HG03159 (cell line): ENCODE data around the gene TAS2R7.
"Not testable (repeated sequence)": the region's sequence is repeated elsewhere in the genome, so short reads cannot be mapped to it uniquely, and the experiment has no call there.

ENCODE experiments used
- ATAC-seq: cut with Tn5 transposase; IDR thresholded peaks from one replicate; pipeline ENCODE4 v1.9.1; 2021; ENCODE audit warnings: mild to moderate bottlenecking, moderate library complexity; ENCODE audit not compliant: unreplicated experiment

TAS2R7 gene

GRCh38 chr12:10802587-10802986 is at the start of gene TAS2R7:
Gene TAS2R7, minus strand, starts transcription at chr12:10802627. Its CDS starts 57 bp downstream, at chr12:10802570.
- ATAC-seq, result no peak

- ATAC-seq, result no peak
These were observed 48.9 kb upstream of the TAS2R7 start for GRCh38 chr12:10851243-10851858.

- ATAC-seq, result peak; percentile 48
These were observed 47.0 kb upstream of the TAS2R7 start, which contains the start of gene PRR4 for GRCh38 chr12:10849425-10849878. Gene PRR4, minus strand, starts transcription at chr12:10849475. Its CDS starts 38 bp downstream, at chr12:10849437.

GRCh38 chr12:10847744-10848143 is 45.3 kb upstream of the TAS2R7 start:
- ATAC-seq, result no peak

GRCh38 chr12:10842862-10843261 is 40.4 kb upstream of the TAS2R7 start:
- no peak for ATAC-seq

GRCh38 chr12:10838461-10838860 is 36.0 kb upstream of the TAS2R7 start:
- ATAC-seq, result no peak

- ATAC-seq, result no peak
These were observed 27.6 kb upstream of the TAS2R7 start for GRCh38 chr12:10829994-10830393.

GRCh38 chr12:10826258-10826657 is 23.8 kb upstream of the TAS2R7 start, which contains the start of gene TAS2R10:
Gene TAS2R10, minus strand, starts transcription at chr12:10826358. Its CDS starts 89 bp downstream, at chr12:10826269.
- ATAC-seq, result no peak

GRCh38 chr12:10824957-10825356 is 22.5 kb upstream of the TAS2R7 start:
- no peak for ATAC-seq

GRCh38 chr12:10811883-10812536 is 9.6 kb upstream of the TAS2R7 start:
- ATAC-seq, result no peak

GRCh38 chr12:10810068-10810467 is 7.6 kb upstream of the TAS2R7 start, which contains the start of gene TAS2R9:
Gene TAS2R9, minus strand, starts transcription at chr12:10810168. Its CDS starts 93 bp downstream, at chr12:10810075.
- no peak for ATAC-seq

- no peak for ATAC-seq
These were observed 4.8 kb upstream of the TAS2R7 start, which contains the start of gene TAS2R8 for GRCh38 chr12:10807186-10807585. Gene TAS2R8, minus strand, starts transcription at chr12:10807286. Its CDS starts 306 bp downstream, at chr12:10806980.

- no peak for ATAC-seq
These were observed 686 bp downstream of the TAS2R7 start for GRCh38 chr12:10801741-10802140.

- no peak for ATAC-seq
These were observed 8.2 kb downstream of the TAS2R7 start for GRCh38 chr12:10794222-10794621.

GRCh38 chr12:10791769-10792168 is 10.7 kb downstream of the TAS2R7 start:
- not testable (repeated sequence) for ATAC-seq

GRCh38 chr12:10783252-10783651 is 19.2 kb downstream of the TAS2R7 start:
- no peak for ATAC-seq

- no peak for ATAC-seq
These were observed 23.3 kb downstream of the TAS2R7 start for GRCh38 chr12:10779103-10779502.

GRCh38 chr12:10771132-10771733 is 31.2 kb downstream of the TAS2R7 start:
- no peak for ATAC-seq

GRCh38 chr12:10759657-10760056 is 42.8 kb downstream of the TAS2R7 start:
- no peak for ATAC-seq

GRCh38 chr12:10756194-10756593 is 46.2 kb downstream of the TAS2R7 start:
- no peak for ATAC-seq

GRCh38 chr12:10753059-10753458 is 49.4 kb downstream of the TAS2R7 start:
- ATAC-seq, result no peak
